Liver (tissue), 9 donors: ENCODE results near the gene KIF17. TPM values are rescaled to one million over a fixed set of nuclear protein-coding genes. Genes with fewer than 3 reads are reported as not detected.

Source experiments
- DNase-seq: peaks from one replicate; pipeline ENCODE4 v3.0.0-alpha.2; 2017; ENCODE audit warnings: low spot score
- H3K27ac ChIP-seq, 2 donors: one replicate each; pipeline ENCODE4 v1.7.0; 2013; ENCODE audit warnings: inconsistent platforms in 2 of 2, low read length in 2 of 2, control low read depth in 1 of 2, low read depth in 1 of 2, mild to moderate bottlenecking in 1 of 2
- H3K27me3 ChIP-seq, 4 donors: one replicate each; pipeline versions ENCODE4 v1.6.1 to v1.7.0; 2013; ENCODE audit warnings: low read length in 3 of 4, inconsistent platforms in 1 of 4, mild to moderate bottlenecking in 1 of 4, moderate library complexity in 1 of 4; ENCODE audit not compliant: control insufficient read depth in 4 of 4, insufficient read depth in 4 of 4
- H3K36me3 ChIP-seq, 4 donors: one replicate each; pipeline versions ENCODE4 v1.6.1 to v1.7.0; 2013; ENCODE audit warnings: low read length in 3 of 4, mild to moderate bottlenecking in 3 of 4, low read depth in 1 of 4, moderate library complexity in 1 of 4; ENCODE audit not compliant: control insufficient read depth in 4 of 4, insufficient read depth in 3 of 4
- H3K4me1 ChIP-seq, 4 donors: one replicate each; pipeline versions ENCODE4 v1.6.1 to v1.7.0; 2013; ENCODE audit warnings: low read length in 3 of 4, mild to moderate bottlenecking in 3 of 4, moderate library complexity in 1 of 4; ENCODE audit not compliant: control insufficient read depth in 4 of 4, insufficient read depth in 4 of 4
- H3K4me3 ChIP-seq, 3 donors: one replicate each; pipeline versions ENCODE4 v1.6.1 to v1.7.0; 2013; ENCODE audit warnings: low read length in 3 of 3, control low read depth in 1 of 3, low read depth in 1 of 3, mild to moderate bottlenecking in 1 of 3
- H3K9ac ChIP-seq, 2 donors: one replicate each; pipeline ENCODE4 v1.7.0; 2013; ENCODE audit warnings: low read length in 2 of 2, mild to moderate bottlenecking in 2 of 2, moderate library complexity in 2 of 2, control low read depth in 1 of 2, low read depth in 1 of 2
- H3K9me3 ChIP-seq, 4 donors: one replicate each; pipeline versions ENCODE4 v1.6.1 to v1.7.0; 2013; ENCODE audit warnings: low read length in 3 of 4; ENCODE audit not compliant: control insufficient read depth in 4 of 4
- ATF3 ChIP-seq: IDR thresholded peaks from 2 replicates; pipeline ENCODE4 v1.6.1; 2016; ENCODE audit warnings: antibody characterized with exemption
- CTCF ChIP-seq: fragments of 150-350 bp; IDR thresholded peaks from 2 replicates; pipeline ENCODE4 v1.5.1; 2017; ENCODE audit warnings: improper control_type of control experiment, low read depth, low read length; ENCODE audit not compliant: missing input control
- EGR1 ChIP-seq, 2 donors: IDR thresholded peaks; 2 replicates each; pipeline ENCODE4 v1.6.1; 2016 to 2018; ENCODE audit warnings: antibody characterized with exemption in 2 of 2, low read depth in 2 of 2
- FOXA1 ChIP-seq: IDR thresholded peaks from 2 replicates; pipeline ENCODE4 v1.6.1; 2016; ENCODE audit warnings: antibody characterized with exemption
- FOXA2 ChIP-seq: IDR thresholded peaks from 2 replicates; pipeline ENCODE4 v1.6.1; 2016; ENCODE audit warnings: antibody characterized with exemption
- GABPA ChIP-seq, 2 donors: IDR thresholded peaks in 1 of 2; conservative IDR thresholded peaks in 1 of 2; 2 replicates each; pipeline ENCODE4 v1.6.1; 2016; ENCODE audit warnings: antibody characterized with exemption in 2 of 2, mild to moderate bottlenecking in 1 of 2, moderate library complexity in 1 of 2
- HNF4A ChIP-seq, 2 donors: conservative IDR thresholded peaks; 2 replicates each; pipeline ENCODE4 v1.6.1; 2016; ENCODE audit warnings: antibody characterized with exemption in 2 of 2, mild to moderate bottlenecking in 2 of 2
- HNF4G ChIP-seq: IDR thresholded peaks from 2 replicates; pipeline ENCODE4 v1.6.1; 2016; ENCODE audit warnings: antibody characterized with exemption
- JUND ChIP-seq, 2 donors: IDR thresholded peaks; 2 replicates each; pipeline ENCODE4 v1.6.1; 2016; ENCODE audit warnings: antibody characterized with exemption in 2 of 2
- MAX ChIP-seq: IDR thresholded peaks from 2 replicates; pipeline ENCODE4 v1.6.1; 2016; ENCODE audit warnings: antibody characterized with exemption
- RAD21 ChIP-seq, 2 donors: IDR thresholded peaks; 2 replicates each; pipeline ENCODE4 v1.6.1; 2016; ENCODE audit warnings: antibody characterized with exemption in 2 of 2, mild to moderate bottlenecking in 2 of 2
- REST ChIP-seq: IDR thresholded peaks from 2 replicates; pipeline ENCODE4 v1.6.1; 2016; ENCODE audit warnings: antibody characterized with exemption, mild to moderate bottlenecking
- RXRA ChIP-seq, 2 donors: IDR thresholded peaks; 2 replicates each; pipeline ENCODE4 v1.6.1; 2017 to 2018; ENCODE audit warnings: antibody characterized with exemption in 2 of 2, mild to moderate bottlenecking in 1 of 2
- YY1 ChIP-seq: IDR thresholded peaks from 2 replicates; pipeline ENCODE4 v1.6.1; 2016; ENCODE audit warnings: antibody characterized with exemption, mild to moderate bottlenecking
- ZBTB33 ChIP-seq: IDR thresholded peaks from 2 replicates; pipeline ENCODE4 v1.6.1; 2016; ENCODE audit warnings: antibody characterized with exemption
- WGBS: extraction: QIAGEN DNeasy Blood & Tissue Kit; methylation state at CpG from one replicate; pipeline ENCODE4 v1.1.7; 2013; 5-methylcytosine and 5-hydroxymethylcytosine counted together
- polyA plus RNA-seq, 2 donors: library from polyadenylated mRNA; stranded (reverse) in 1 of 2; unstranded in 1 of 2; fragments of 200-250 nt in 1 of 2; fragments of >200 nt in 1 of 2; fragmentation: Nextera tagmentation in 1 of 2; extraction: Ambion mirVana in 1 of 2; gene quantifications; one replicate each; pipeline versions ENCODE4 v1.2.1 to v1.2.3, GENCODE V29; 2013 to 2015
- total RNA-seq, 2 donors: library from RNA; depleted of rRNA; stranded (reverse); fragments of >200 nt; gene quantifications; one replicate each; pipeline ENCODE4 v1.2.3, GENCODE V29; 2014
- donor health status: healthy.
- donor health status: healthy.
- donor health status: healthy.
- donor health status: healthy.
- donor health status: healthy.

Gene KIF17
- total and polyA plus RNA-seq, 4 donors, result 1.0 to 2.7 (median 2.0) TPM

- H3K36me3 ChIP-seq, result no peaks in the 10 kb centered on the region
- H3K27me3 ChIP-seq, result no peaks in the 10 kb centered on the region
- H3K27ac ChIP-seq, result no peak overlapping the region
- no peaks in the 10 kb centered on the region for H3K9me3 ChIP-seq
- no peak for DNase-seq
- WGBS, result 92% methylated on average over 1 of the region's 1 CpG
- no peak overlapping the region for H3K9ac ChIP-seq
- H3K4me3 ChIP-seq, result no peak overlapping the region
- no peaks in the 10 kb centered on the region for H3K4me1 ChIP-seq
- no peak for TF ChIP-seq HNF4A (conservative IDR thresholded peaks at IDR 0.05)
- TF ChIP-seq JUND (IDR thresholded peaks at IDR 0.05), result no peak
- no peak for TF ChIP-seq ATF3
- TF ChIP-seq RXRA (IDR thresholded peaks at IDR 0.05), result no peak
- TF ChIP-seq RAD21 (IDR thresholded peaks at IDR 0.05), result no peak
- no peak for TF ChIP-seq MAX
- no peak for TF ChIP-seq REST
- no peak for TF ChIP-seq CTCF
- no peak for TF ChIP-seq FOXA2
- no peak for TF ChIP-seq EGR1 (IDR thresholded peaks at IDR 0.05; ENCODE audit: low read depth in 2 of 2)
Measured at GRCh38 chr1:20702416-20702815, 15.4 kb downstream of the KIF17 start.

GRCh38 chr1:20701847-20702246 is 16.0 kb downstream of the KIF17 start:
- WGBS, result 93% methylated on average over 5 of the region's 5 CpGs
- H3K4me1 ChIP-seq, result peaks cover 0 to 3% (median 2%) of the 10 kb centered on the region in 4 donors
- H3K27me3 ChIP-seq, result no peaks in the 10 kb centered on the region
- TF ChIP-seq FOXA1, result no peak
- no peak for TF ChIP-seq CTCF
- TF ChIP-seq RXRA (IDR thresholded peaks at IDR 0.05), result no peak
- TF ChIP-seq GABPA (IDR thresholded peaks at IDR 0.05 in 1 of 2, conservative IDR thresholded peaks at IDR 0.05 in 1 of 2), result no peak
- TF ChIP-seq HNF4G, result no peak
- no peak for TF ChIP-seq YY1
- no peak for TF ChIP-seq ZBTB33
- H3K9ac ChIP-seq, result no peak overlapping the region
- no peak overlapping the region for H3K27ac ChIP-seq
- no peaks in the 10 kb centered on the region for H3K9me3 ChIP-seq
- no peak for DNase-seq
- H3K4me3 ChIP-seq, result no peak overlapping the region
- H3K36me3 ChIP-seq, result no peaks in the 10 kb centered on the region
